ENCODE data around the gene METTL21C.

METTL21C gene

DNA sequence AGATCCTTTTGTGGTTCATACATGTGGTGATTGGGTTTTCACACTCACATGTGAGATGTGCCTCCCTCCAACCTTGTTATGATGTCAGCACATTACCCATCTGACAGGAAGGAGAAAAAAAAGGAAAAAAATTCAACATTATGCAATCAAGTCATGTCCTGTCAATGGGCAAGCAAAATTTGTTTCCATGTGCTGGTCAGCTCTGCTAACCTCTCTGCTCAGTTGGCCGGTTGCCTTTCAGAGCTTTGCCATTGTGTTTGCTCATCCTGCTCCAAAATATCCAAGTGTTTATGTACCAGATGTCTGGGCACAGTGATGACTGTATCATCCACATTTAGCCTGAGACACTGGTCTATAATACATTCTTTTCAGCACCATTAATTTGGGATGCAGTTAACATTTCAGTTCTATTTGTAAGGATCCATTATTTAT lies 27.0 kb upstream of the METTL21C start:
- no peak for DNase-seq (ENCODE audit: extremely low read depth, low read depth)
- H3K4me3 ChIP-seq (replicated peaks; ENCODE audit: low read depth, low read length): no peak overlapping the region
- TF ChIP-seq, protein P1, sequence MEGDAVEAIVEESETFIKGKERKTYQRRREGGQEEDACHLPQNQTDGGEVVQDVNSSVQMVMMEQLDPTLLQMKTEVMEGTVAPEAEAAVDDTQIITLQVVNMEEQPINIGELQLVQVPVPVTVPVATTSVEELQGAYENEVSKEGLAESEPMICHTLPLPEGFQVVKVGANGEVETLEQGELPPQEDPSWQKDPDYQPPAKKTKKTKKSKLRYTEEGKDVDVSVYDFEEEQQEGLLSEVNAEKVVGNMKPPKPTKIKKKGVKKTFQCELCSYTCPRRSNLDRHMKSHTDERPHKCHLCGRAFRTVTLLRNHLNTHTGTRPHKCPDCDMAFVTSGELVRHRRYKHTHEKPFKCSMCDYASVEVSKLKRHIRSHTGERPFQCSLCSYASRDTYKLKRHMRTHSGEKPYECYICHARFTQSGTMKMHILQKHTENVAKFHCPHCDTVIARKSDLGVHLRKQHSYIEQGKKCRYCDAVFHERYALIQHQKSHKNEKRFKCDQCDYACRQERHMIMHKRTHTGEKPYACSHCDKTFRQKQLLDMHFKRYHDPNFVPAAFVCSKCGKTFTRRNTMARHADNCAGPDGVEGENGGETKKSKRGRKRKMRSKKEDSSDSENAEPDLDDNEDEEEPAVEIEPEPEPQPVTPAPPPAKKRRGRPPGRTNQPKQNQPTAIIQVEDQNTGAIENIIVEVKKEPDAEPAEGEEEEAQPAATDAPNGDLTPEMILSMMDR (IDR thresholded peaks at IDR 0.05; ENCODE audit: low read depth, low read length, missing control alignments): no peak

DNA sequence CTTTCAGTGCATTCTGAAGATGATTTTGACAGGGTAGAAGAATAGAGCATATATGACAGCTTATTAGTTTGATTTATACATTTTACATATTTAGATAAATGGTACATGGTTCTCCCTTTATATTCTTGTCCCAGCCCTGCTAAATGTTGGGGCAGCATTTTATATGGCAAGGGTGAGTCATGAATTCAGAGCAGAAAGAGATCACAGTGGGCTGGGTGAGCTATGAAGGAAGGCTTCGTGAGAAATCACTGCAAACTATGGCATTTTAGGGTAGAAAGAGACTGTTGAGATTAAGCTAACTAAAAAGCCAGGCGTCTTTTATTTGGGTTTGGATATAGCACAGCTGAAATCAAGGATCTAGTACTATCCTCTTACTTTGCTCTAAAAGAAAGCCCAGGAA lies 23.9 kb upstream of the METTL21C start:
- TF ChIP-seq, protein P1 (IDR thresholded peaks at IDR 0.05; ENCODE audit: low read depth, low read length, missing control alignments): no peak
- no peak overlapping the region for H3K4me3 ChIP-seq (replicated peaks; ENCODE audit: low read depth, low read length)
- DNase-seq (ENCODE audit: extremely low read depth, low read depth): no peak

DNA sequence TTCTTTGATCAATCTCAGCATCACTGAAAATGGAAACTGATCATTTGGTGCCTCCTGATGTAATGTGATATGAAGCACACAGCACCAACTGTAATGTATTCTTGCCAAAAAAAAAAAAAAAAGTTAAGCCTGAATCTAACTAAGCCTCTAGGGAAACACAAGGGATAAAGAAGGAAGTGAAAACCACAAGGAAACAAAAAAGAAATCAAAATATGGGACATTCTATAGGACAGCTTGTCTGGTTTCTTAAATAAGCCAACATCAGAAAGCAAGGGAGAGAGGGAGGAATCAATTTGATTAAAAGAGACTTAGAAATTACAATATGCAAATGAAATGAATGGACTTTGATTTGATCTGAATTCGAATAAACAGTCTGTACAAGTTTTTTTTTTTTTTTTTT lies 20.6 kb upstream of the METTL21C start:
- TF ChIP-seq, protein P1 (IDR thresholded peaks at IDR 0.05; ENCODE audit: low read depth, low read length, missing control alignments): no peak
- no peak overlapping the region for H3K4me3 ChIP-seq (replicated peaks; ENCODE audit: low read depth, low read length)
- DNase-seq (ENCODE audit: extremely low read depth, low read depth): no peak

DNA sequence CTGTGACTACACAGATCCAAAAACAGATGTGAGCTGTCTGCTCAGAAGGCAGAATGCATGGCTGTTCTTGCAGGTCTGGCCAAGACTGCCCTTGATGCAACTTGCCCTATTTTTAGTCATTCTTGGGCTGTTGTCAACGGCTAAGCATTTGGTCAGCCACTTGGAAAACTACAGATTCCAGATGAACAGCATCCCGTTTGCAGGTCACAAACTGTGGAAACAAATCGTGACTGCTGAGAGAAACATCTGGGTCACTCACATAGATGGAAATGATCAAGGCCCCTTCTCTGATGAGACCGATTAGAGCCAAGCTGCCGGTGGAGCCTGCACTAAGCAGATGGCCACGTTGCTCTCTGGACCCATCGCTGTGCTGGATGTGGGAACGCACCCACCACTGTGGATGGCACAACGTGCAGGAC lies 15.4 kb upstream of the METTL21C start:
- H3K4me3 ChIP-seq (replicated peaks; ENCODE audit: low read depth, low read length): no peak overlapping the region
- TF ChIP-seq, protein P1 (IDR thresholded peaks at IDR 0.05; ENCODE audit: low read depth, low read length, missing control alignments): no peak
- DNase-seq (ENCODE audit: extremely low read depth, low read depth): no peak

DNA sequence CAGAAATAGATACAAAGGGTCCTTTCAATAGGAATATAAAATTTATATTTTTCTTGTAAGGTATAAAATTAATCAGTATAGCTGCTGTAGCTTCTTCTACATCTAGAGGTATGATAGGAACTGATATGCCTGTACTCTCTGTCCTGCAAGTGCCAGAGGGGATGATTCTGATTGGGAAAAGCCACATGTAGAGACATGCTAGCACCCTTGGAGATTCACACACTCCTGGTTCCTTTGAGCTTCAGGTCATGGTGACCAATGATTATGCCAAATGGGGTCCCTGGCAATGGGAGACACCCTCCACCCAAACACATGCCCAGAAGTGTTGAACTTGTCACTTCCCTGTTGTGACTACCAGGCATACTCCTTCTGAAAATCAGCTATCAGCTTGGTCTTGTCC lies 14.7 kb upstream of the METTL21C start:
- DNase-seq (ENCODE audit: extremely low read depth, low read depth): no peak
- H3K4me3 ChIP-seq (replicated peaks; ENCODE audit: low read depth, low read length): no peak overlapping the region

DNA sequence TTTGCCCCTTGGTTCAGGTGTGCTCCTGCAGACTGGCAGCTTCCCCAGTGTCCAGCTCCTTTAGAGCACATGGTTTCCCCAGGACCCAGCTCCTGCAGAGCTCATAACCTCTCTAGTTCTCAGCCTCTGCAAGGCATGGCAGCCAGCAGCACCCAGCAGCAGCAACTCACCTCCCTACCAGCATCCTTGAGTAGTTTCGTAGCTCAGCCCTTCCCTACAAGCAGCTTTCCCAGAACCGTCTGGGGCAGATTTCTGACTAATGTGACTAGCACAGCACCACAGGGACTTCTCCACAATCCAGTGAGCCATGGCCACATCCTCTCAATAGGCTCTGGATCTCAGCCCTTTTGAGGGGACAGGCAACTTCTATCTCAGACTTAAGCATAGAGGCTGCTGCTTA lies 14.1 kb upstream of the METTL21C start:
- TF ChIP-seq, protein P1 (IDR thresholded peaks at IDR 0.05; ENCODE audit: low read depth, low read length, missing control alignments): no peak
- DNase-seq (ENCODE audit: extremely low read depth, low read depth): no peak
- H3K4me3 ChIP-seq (replicated peaks; ENCODE audit: low read depth, low read length): no peak overlapping the region

More for the DNA sequence above, 14.7 kb upstream of the METTL21C start:
- TF ChIP-seq, protein P1 (IDR thresholded peaks at IDR 0.05; ENCODE audit: low read depth, low read length, missing control alignments): no peak

DNA sequence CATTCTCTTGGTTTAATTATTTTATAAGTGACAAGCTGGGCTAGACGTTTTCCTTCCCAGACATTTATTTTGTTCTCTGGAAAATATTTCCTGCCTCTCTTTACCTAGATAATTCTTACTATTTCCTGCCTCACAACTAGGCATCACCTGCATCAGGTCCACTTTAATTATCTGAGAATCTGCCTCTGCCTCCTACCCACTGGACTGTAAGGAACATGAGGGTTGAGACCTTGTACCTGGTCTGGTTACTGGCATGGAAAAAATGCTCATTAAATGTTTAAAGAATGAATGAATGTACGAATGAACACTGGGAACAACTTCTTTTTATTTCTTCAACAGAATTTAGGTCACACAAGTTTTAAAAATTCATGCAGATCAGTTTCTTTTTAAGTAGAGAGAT lies 13.4 kb upstream of the METTL21C start:
- H3K4me3 ChIP-seq (replicated peaks; ENCODE audit: low read depth, low read length): no peak overlapping the region
- TF ChIP-seq, protein P1 (IDR thresholded peaks at IDR 0.05; ENCODE audit: low read depth, low read length, missing control alignments): no peak
- DNase-seq (ENCODE audit: extremely low read depth, low read depth): no peak

All from HFF-Myc (cell line).